ENCODE measurements around the gene KCNC4.

DNA sequence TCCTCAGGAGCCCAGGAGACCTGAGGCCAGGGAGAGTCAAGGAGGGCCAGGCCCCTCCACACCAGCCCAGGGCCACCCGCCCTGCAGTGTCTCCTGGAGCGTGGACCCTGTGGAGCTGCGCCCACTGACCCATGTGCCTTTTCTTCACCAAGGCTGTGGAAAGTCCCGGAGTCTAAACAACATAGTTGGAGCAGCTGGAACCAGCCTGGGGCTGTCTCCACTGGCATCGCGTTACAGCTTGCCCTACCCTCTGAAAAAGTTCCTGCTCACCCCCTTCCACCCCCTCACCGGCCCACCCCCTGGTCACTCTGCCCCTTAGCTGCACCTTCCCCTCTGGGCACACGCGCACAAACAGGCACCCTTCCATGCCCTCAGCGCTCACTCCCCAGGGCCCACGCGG, 18.3 kb downstream of the KCNC4 start:
- TF ChIP-seq, protein P1, sequence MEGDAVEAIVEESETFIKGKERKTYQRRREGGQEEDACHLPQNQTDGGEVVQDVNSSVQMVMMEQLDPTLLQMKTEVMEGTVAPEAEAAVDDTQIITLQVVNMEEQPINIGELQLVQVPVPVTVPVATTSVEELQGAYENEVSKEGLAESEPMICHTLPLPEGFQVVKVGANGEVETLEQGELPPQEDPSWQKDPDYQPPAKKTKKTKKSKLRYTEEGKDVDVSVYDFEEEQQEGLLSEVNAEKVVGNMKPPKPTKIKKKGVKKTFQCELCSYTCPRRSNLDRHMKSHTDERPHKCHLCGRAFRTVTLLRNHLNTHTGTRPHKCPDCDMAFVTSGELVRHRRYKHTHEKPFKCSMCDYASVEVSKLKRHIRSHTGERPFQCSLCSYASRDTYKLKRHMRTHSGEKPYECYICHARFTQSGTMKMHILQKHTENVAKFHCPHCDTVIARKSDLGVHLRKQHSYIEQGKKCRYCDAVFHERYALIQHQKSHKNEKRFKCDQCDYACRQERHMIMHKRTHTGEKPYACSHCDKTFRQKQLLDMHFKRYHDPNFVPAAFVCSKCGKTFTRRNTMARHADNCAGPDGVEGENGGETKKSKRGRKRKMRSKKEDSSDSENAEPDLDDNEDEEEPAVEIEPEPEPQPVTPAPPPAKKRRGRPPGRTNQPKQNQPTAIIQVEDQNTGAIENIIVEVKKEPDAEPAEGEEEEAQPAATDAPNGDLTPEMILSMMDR (conservative IDR thresholded peaks at IDR 0.05 in 1 of 2, IDR thresholded peaks at IDR 0.05 in 1 of 2; ENCODE audit: low read depth in 1 of 2, low read length in 2 of 2): no peak
- no peak for TF ChIP-seq EZH2 (IDR thresholded peaks at IDR 0.05; ENCODE audit: low read length, missing control alignments)
